OCI-LY3 (cell line): Measurements from ENCODE around the gene EFNA5.

ENCODE experiments used
- H2AFZ ChIP-seq: fragments of 200-600, 300-600 bp; shearing (Covaris generic); 2 replicates; pipeline ENCODE4 v1.6.0; 2014; ENCODE audit warnings: antibody characterized with exemption, low read depth, low read length
- H3K27ac ChIP-seq: fragments of 200-600, 300-600 bp; sonication (generic); 2 replicates; pipeline ENCODE4 v1.5.1; 2014; ENCODE audit warnings: mild to moderate bottlenecking, low read length, moderate library complexity, mixed read lengths
- H3K27me3 ChIP-seq: fragments of 200-600, 300-600 bp; sonication (generic); 2 replicates; pipeline ENCODE4 v1.6.1; 2014; ENCODE audit warnings: low read depth, low read length, mixed read lengths
- H3K36me3 ChIP-seq: fragments of 200-600, 300-600 bp; sonication (generic); replicated peaks from 2 replicates; pipeline ENCODE3; 2014; ENCODE audit warnings: low read depth, low read length, mixed read lengths
- H3K4me1 ChIP-seq: fragments of 300-600, 200-600 bp; sonication (generic); 2 replicates; pipeline ENCODE4 v1.6.1; 2014; ENCODE audit warnings: low read length, mixed read lengths
- H3K4me2 ChIP-seq: fragments of 200-600, 300-600 bp; sonication (generic); 2 replicates; pipeline ENCODE4 v1.6.1; 2014; ENCODE audit warnings: low read length, mixed read lengths
- H3K4me3 ChIP-seq: fragments of 300-600, 200-600 bp; sonication (generic); 2 replicates; pipeline ENCODE4 v1.5.1; 2014; ENCODE audit warnings: antibody characterized with exemption, mild to moderate bottlenecking, low read length, moderate library complexity
- H3K79me2 ChIP-seq: fragments of 300-600, 200-600 bp; shearing (Covaris generic); 2 replicates; pipeline ENCODE4 v1.6.1; 2014; ENCODE audit warnings: mild to moderate bottlenecking, low read length, mixed read lengths
- H3K9ac ChIP-seq: fragments of 300-600, 200-600 bp; shearing (Covaris generic); 2 replicates; pipeline ENCODE4 v1.6.0; 2014; ENCODE audit warnings: mild to moderate bottlenecking, low read length, moderate library complexity
- H3K9me3 ChIP-seq: fragments of 200-600, 300-600 bp; shearing (Covaris generic); 2 replicates; pipeline ENCODE4 v1.6.1; 2014; ENCODE audit warnings: low read length, mixed read lengths; ENCODE audit not compliant: insufficient read depth
- H4K20me1 ChIP-seq: fragments of 200-600, 300-600 bp; sonication (generic); 2 replicates; pipeline ENCODE4 v1.6.1; 2016; ENCODE audit warnings: low read length, mixed read lengths; ENCODE audit not compliant: insufficient read depth
- CTCF ChIP-seq: fragments of 200-600, 300-600 bp; sonication (generic); IDR thresholded peaks from 2 replicates; pipeline ENCODE4 v1.5.1; 2014; ENCODE audit warnings: antibody characterized with exemption, low read length, low read depth
- EZH2phosphoT487 ChIP-seq: fragments of 200-600 bp; shearing (Covaris generic); IDR thresholded peaks from 2 replicates; pipeline ENCODE4 v1.6.1; 2018; ENCODE audit warnings: antibody characterized with exemption, mixed run types, low read depth

The EFNA5 gene

GRCh38 chr5:107376546-107377276 lies 294.0 kb downstream of the EFNA5 start:
- Histone ChIP-seq H3K36me3 (no peaks in the 10 kb centered on the region), H3K27me3 (0 out of 2 replicates have a peak, but pooled peaks cover 5% of the 10 kb centered on the region), H2AFZ (no peak overlapping the region)

GRCh38 chr5:107373549-107374263 lies 297.0 kb downstream of the EFNA5 start:
- H3K9me3 ChIP-seq = no peaks in the 10 kb centered on the region
- no peaks in the 10 kb centered on the region for H3K79me2 ChIP-seq
- 0 out of 2 replicates have a peak, but pooled peaks cover 5% of the 10 kb centered on the region for H3K27me3 ChIP-seq
- H3K4me2 ChIP-seq = peak overlapping the region; percentile 13; the same call in 1 of the 2 replicates
- no peak overlapping the region for H3K4me3 ChIP-seq
- H3K4me1 ChIP-seq = peaks cover 8% of the 10 kb centered on the region
- no peak overlapping the region for H3K9ac ChIP-seq
- TF ChIP-seq EZH2phosphoT487 (no peak), CTCF (no peak)
- H2AFZ ChIP-seq = no peak overlapping the region
- H3K27ac ChIP-seq = no peak overlapping the region
- no peaks in the 10 kb centered on the region for H4K20me1 ChIP-seq
- no peaks in the 10 kb centered on the region for H3K36me3 ChIP-seq

More at GRCh38 chr5:107376546-107377276, 294.0 kb downstream of the EFNA5 start:
- H3K4me3 ChIP-seq = no peak overlapping the region
- H3K9ac ChIP-seq = no peak overlapping the region
- no peak for TF ChIP-seq CTCF
- TF ChIP-seq EZH2phosphoT487 = no peak
- H3K9me3 ChIP-seq = no peaks in the 10 kb centered on the region
- no peak overlapping the region for H3K27ac ChIP-seq
- no peaks in the 10 kb centered on the region for H4K20me1 ChIP-seq
- no peak overlapping the region for H3K4me2 ChIP-seq
- peaks cover 8% of the 10 kb centered on the region for H3K4me1 ChIP-seq
- H3K79me2 ChIP-seq = no peaks in the 10 kb centered on the region

GRCh38 chr5:107372723-107373450 lies 297.9 kb downstream of the EFNA5 start:
- H3K9me3 ChIP-seq = no peaks in the 10 kb centered on the region
- peaks cover 8% of the 10 kb centered on the region for H3K4me1 ChIP-seq
- H3K79me2 ChIP-seq = no peaks in the 10 kb centered on the region
- H2AFZ ChIP-seq = no peak overlapping the region
- TF ChIP-seq EZH2phosphoT487 = no peak
- TF ChIP-seq CTCF = no peak
- H3K9ac ChIP-seq = no peak overlapping the region
- no peak overlapping the region for H3K27ac ChIP-seq
- no peak overlapping the region for H3K4me2 ChIP-seq
- H3K27me3 ChIP-seq = 0 out of 2 replicates have a peak, but pooled peaks cover 5% of the 10 kb centered on the region
- H3K4me3 ChIP-seq = no peak overlapping the region
- H3K36me3 ChIP-seq = no peaks in the 10 kb centered on the region
- no peaks in the 10 kb centered on the region for H4K20me1 ChIP-seq
